Stimulated activated naive CD4-positive, alpha-beta T cell treated with Interleukin-2 at 50 U/mL for 16 hours (primary cell): ENCODE measurements around the gene EHF.

ENCODE experiments used
- DNase-seq: peaks from one replicate; lab custom pipeline; 2025; lab: John Stamatoyannopoulos, UW

EHF gene

DNA sequence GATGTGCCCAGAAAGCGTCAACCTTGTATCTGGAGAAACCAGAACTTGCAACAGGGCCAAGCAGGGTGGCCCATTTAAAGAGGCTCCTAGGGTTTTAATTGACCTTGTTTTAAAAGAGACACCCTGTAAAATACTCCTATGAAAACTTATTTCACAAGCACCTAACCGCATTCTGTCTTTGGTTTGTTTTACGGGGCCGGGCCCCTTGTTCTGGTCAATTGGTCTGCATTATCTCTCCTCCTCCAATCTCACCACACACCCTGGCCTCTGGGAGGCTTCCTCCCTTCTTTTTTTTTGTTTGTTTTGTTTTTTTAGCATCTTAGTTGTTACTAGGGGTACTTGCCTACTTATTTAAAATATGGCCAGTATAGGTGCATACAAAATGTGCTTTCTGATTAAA, 4.7 kb downstream of the EHF start:
- DNase-seq, result no peak

DNA sequence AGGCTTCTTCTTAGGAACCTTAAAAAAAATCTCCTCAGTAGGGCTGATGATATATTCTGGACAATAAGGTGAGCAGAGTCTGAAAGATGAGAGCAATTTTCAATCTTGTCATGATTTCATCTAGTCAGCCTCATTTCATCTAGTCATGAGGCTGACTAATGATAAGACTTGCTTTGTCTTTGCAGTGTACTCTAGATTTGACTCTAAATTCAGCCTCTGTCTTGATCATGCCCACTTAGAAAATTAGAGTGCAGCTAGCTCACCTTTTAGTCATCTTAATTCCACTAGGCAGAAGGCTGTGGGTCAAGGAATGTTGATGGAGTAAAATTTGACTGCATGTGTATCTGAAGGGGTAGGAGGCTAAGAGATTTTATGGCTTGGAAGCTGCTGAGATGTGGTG, 5.5 kb downstream of the EHF start:
- no peak for DNase-seq

DNA sequence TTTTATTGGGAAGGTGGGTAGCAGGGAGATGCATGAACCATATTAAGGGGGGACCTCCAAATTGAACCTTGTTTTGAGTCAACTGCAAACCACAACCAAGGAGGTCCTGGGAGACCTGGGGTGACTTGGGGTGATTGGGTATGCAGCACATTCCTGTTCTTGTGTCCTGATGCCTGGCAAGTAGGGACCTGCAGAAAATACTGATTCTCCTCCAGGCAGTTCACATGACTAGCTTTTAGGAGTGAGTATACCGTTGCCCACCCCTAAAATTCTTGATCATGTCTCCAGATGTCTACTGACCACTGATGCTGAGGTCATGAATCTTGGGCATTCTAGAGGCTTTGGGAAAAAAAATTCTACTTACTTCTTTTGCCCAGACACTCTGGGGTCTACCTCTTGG, 6.3 kb downstream of the EHF start:
- no peak for DNase-seq

DNA sequence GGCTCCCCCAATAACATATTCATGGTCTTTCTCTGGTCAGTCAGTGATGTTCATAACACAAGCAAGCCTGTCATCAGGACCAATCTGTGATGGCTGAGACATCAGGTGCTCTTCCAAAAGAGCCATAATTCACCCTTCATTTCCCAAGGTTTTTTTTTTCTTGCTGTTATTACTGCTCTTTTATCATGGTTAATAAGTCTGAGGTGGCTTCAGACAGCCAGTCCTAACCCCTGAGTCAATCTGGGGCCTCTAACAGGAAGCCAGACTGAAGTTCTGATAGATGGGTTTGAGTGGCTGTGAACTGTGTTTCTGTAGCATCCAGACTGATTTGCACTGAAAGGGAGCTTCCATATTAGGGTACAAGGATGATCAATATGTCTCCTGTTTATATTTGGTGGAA, 8.8 kb downstream of the EHF start:
- DNase-seq, result no peak

DNA sequence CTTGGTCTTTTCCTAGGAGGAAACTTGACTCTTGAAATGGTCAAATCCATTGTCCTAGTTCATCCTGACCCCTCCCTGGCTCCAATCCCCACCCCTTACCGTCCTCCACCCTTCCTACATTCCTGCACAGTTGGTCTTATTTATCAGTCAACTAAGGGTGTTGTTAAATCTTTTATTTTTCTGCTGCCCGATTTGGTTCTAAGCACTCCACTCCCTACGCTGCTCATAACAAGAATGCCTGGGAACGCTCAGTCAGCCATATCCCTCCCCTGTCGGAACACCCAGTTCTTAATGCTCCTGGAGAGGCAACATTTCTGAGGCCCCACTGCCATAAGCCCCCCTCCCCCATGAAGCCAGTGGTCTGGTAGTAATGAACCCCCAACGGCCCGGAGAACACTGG, 9.7 kb downstream of the EHF start:
- no peak for DNase-seq

DNA sequence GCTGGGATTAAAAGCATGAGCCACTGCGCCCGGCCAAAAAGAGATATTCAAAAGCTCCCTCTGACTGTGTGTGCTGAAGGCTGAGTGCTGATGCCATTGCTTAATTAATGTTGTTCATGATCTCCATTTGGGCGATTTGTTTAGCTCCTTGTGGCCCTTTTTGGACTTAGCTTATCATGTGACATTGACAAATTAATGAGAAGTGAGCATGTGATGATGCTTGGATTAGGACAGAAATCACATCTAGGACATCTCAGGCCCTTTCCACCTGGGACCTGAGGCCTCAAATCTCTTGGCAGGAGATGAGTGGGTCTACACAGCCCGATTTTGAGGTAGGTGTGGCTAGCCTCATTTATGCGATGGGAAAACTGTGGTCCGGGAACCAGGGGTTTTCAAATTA, 10.4 kb downstream of the EHF start:
- no peak for DNase-seq

DNA sequence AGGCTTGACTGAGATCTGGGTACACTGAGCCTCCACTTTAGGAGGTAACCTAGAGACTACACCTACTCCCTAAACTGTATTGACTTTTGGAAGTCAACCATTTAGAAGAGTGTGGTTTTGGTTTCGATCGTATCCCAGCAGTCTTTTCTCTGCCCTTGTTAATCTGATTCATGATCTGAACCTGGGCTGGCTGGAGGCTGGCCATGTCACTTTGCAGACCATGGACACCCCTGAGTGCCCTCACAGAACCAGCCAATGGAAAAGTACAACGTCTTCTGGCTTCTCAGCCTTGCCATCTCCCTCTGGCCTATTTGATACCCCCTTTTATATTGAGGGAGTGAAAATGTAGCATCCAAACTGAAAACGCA, 10.8 kb downstream of the EHF start:
- no peak for DNase-seq

DNA sequence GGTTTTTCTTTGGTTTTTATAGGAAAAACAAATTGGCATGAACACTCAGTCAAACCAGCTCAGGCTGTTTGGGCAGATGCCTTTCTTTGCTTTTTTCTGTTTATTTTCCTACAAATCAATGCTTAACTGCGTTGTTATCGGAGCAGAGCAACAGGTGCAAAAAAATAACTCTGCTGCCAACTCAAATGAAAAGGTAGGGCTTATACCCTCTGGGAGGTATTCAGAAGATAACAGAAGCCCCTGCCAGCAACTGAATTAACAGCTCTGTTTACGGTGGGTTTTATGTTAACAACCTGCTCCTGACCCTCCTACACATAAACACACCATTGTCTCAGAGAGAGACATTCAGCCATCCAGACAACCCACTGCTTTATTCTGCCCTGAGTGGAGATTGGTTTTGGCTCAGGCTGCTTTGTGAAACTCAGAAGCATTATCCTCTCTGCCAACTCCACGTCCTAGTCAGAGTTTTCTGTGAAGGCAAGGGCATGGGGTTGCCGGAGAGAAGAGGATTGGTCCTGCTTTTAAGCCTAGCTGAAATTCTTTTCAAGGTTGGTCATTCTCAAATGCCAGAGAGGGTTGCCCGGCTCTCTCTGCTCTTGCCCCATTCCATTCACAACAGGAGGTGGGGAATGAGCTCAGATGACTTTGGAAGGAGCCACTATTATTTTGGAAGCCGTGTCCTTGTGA, 11.4 kb downstream of the EHF start:
- no peak for DNase-seq

DNA sequence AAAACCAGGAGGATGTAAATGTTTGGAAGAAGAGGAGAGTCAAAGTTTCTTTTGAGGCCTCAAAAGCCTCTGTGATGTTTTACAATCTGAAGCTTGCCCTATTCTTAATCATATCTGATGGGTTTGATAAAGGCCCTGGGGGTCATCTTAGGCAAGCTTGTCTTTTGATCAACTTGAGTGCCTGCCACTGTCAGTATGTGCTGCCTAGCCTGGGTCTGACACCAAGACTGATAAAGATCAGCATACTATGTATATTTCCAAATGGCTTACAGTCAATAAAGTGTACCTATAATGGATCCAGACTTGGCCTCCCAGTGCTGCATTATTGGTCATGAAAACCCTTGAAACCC, 12.7 kb downstream of the EHF start:
- DNase-seq, result no peak

DNA sequence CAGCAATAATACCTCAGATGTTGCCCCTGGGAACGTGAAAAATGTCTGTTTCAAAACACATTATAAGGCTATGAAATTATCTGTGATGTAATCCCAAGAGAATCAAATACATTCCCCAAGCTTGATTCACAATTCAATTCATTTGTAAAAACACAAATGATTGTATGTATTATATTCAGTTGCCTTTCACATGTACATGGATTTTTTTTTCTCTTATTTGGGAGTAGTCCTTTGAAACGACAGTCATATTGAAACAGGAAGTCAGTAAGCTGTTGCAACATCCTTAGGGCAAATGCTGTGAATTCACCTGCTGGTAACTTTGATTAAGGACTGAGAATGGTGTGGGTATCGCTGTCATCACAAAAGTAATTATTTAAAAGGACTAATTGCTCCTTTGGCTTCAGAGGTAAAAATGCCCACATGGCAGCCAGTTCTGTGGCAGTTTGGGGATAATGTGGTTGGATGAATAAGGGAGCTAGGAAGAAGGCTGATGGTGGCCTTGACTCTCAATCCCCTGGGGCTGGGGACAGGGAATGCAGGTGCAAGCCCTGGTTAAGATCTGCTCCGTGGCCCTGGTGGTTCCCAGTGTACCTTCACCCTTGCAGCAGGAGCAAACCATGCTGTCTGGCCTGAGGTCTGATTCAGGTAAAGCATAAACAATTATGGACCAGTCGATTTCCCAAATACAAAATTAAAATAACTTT, 13.2 kb downstream of the EHF start:
- DNase-seq, result no peak

DNA sequence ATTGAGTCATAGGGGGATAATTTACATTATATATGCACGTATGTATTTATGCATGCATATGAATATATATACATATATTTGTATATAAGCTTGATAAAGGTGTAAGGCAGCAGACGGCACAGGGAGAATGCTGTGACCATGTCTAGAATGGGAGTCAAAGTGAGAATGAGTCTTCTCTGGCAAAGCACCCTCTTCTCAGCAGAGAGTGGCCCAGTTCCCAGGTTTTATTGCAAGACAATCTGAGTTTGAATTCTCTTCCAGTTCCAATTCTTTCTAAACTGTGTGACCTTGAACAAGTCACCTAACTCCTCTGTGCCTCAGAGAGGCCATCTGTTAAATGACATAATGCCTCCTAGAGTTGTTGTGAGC, 13.8 kb downstream of the EHF start:
- DNase-seq, result no peak

DNA sequence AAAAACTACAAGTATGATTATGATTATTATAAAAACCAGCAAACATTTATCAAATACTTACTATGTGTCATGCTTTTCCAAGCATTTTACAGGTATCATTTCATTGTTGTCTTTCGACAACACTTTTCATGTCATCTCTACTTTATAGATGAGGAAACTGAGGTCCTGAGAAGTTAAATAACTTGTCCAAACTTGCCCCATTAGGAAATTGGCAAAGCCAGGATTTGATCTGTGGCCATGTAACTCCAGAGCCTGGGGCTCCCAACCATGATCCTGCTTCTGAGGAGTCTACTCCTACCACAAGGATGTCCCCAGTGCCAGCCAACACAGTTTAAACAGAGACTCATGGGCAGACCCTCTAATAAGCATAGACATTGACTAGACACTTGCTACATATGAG, 15.2 kb downstream of the EHF start:
- DNase-seq, result no peak

DNA sequence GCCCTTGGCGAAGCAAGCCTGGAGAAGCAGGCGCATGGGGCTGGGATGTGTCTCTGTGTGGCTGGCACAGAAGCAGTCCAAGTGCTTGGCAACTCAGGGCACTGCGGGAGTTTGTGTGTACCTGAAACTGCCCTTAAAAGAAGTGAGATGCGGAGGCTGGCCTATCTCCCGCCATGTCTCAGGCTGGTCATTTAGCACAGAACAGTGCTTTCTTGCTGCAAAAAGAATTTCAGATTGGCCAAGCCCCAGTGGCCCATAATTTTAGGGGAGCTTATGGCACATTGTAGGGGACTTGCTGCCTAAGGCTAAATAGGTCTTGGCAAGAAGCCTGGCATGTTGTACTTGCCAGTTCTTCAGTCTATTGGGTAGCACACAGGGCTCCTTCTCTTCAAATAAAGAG, 16.4 kb downstream of the EHF start:
- DNase-seq, result no peak

DNA sequence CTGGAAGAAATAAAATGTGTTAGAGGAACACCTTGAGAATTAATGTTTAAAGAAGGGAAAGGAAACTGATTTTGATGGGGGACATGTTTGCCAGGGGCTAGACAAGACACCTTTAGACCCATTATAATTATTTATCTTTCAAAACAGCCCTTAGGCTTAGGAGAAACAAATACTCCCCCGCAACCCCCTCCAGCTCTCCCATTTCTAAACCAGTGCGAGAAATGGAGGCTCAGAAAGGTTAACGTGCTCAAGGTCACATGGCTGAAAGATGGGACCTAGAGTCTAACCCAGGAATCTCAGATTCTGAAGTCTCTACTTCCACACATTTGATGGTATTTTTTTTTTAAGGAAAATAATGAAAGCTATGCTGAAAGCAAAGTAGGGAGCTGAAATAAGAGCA, 18.0 kb downstream of the EHF start:
- DNase-seq, result no peak

DNA sequence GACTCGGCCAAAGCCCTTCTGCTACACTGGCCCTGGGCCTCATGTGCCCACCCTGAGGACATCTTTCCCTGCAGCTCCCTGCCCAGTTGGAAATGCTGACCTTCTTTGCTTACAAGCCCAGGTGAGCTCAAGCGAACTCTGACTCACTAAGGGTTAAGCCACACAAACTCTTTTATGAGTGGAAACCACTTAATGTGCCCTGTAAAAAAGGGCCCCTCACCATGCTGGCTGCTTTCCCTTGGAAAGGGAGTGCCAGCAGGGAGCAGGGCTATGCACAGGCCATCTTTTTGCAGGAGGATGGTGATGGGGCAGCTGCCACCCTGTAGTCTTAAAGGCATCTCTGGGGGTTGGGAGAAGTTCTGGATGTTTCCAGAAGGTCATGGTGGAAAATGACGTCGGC, 18.7 kb downstream of the EHF start:
- no peak for DNase-seq

DNA sequence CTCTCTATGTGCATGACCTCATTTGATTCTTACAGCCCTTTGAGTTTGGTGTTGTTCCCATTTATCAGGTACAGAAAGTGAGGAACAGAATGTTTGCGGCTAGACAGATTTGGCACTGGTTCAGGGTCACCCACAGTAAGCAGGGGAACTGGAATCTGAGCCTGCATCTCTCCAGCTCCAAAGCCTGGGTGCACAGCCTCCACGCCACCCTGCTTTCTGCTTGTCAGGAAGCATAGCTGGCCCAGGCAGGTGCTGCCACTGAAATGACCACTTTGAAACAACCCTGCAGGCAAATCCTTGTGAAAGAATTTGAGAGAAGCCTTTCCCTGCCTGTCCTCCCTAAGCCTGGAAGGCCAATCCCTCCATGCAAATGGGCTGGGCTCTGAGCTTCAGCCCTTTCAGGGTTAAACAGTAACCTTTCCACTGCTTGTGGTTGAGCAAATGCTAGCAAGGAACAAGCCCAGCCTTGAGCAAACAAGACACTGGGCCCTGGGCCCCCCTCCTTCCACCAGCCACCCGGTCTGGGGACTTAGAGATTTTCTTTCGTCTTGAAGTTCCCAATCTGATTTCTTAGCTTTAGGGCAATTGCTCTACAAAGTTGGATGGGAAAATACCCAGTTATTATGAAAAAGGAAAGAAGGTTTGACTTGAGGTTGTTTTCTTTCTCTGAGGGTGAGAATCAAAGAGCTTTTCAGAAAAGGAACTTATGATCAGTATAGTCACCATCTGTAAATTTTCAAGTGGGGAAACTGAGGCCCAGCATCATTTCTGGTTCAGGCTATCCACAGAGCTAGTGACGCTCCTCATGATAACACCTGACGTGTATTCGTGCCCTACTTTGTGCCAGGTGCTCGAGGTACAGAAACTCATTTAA, 19.4 kb downstream of the EHF start:
- DNase-seq, result no peak

DNA sequence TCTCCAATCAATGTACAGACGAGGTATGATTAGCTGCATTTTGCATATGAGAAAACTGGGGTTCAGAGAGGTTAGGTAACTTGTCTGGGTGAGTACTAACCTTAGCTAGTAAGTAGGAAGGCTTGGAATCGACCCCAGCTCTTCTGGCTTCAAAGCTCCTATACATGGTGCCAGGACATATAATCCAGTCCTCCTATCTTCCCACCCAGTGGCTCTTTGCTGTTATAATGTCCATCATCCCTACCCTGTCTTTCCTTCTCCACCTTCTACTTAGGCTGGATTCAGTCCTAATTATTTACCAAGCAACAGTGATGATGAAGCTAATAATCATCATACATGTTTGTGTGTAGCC, 20.0 kb downstream of the EHF start:
- DNase-seq, result no peak

DNA sequence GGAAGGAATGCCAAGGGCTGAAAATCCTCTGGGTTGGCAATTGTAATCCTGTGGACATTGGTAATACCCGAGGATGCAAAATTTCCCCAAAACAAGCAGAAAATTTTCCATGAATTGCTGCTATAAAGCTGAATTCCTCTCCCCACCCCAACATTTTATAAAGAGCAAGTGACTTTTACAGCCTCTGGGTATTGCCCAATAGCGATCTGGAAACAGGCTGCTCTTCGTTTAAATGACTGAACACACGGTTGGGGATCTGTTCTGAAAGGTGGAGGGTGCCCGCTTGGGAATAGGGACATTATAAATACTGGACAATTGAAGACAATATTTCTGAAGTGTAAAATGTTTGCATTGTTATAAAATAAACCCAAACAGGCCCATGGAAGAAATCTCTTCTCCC, 20.6 kb downstream of the EHF start:
- DNase-seq, result no peak

DNA sequence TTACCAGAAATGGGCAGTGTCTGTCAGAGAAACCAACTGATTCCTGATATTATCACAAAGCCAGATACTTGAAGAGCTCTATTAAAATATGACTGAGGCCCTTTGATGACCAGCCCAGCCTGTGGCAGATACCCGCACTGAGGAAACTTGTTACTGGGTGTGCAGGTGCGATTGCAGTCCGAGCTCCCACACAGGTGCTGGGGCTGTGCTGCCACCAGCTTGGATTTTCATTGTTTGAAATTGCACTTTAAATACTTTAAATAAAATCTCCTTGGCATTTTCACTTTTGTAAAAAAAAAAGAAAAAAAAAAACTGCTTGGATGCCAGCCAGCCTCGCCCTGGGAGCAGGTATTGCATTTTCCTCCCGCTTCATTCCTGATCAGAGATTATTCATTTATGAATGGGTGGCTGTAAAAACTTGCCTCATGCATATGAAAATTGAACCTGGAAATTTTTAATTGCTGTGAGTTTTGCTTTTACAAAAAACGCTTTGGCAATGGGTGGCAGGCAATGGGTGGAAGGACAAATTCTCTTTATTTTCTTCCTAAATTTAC, 21.2 kb downstream of the EHF start:
- no peak for DNase-seq

DNA sequence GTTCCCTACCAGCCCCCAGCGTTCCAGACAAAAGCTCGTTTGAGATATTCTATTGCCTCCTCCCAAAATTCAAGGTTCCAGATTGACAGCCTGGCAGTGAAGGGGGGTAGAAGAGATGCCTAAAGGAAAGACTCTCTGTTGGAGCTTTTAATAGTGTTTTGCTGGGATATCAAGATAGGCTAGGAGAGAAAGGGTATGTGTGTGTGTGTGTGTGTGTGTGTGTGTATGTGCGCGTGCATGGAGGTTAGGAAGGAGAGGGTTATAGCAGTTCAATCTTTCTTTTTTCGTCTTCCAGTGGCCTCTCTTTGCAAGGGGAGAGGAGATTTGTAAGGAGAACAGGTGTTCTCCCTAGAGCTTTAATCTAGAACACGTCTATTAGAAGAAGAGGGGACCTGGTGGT, 22.0 kb downstream of the EHF start:
- DNase-seq, result no peak

DNA sequence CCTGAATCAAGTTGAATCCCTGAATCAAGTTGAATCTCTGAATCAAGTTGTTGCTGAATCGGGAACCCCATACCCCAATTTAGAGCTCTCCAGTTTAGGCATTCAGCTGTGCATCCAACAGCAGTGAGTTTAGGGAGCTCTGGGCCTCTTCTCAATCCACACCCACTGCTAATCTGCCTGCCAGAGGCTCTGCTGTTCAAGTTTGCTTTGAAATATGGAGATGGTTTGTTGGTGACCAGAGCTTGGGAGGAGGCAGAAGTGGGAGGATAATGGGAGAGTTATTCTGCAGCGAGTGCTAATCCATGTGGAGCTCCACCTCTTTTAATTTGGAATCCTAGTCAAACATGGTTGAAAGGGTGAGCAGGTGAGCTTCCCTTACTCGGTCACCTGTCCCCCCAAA, 22.4 kb downstream of the EHF start:
- DNase-seq, result no peak

DNA sequence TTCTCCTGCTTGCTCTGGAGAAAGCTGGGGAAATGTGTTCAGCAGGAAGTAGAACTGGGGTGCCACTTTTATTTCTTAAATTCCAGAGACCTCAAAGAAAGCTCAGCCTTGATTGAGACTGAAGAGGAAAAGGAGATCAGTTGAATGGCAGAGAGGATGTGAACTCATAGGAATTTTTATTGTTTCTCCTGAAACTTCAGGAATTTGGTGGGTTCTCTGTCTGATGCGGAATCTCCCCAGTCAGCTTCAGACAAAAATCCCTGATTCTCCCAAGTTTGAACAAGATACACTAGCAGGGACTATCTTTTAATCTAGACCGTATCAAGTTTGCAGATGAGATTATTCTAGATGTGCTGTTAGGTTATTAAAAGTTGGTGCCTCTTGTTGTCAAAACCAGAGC, 23.0 kb downstream of the EHF start:
- no peak for DNase-seq

DNA sequence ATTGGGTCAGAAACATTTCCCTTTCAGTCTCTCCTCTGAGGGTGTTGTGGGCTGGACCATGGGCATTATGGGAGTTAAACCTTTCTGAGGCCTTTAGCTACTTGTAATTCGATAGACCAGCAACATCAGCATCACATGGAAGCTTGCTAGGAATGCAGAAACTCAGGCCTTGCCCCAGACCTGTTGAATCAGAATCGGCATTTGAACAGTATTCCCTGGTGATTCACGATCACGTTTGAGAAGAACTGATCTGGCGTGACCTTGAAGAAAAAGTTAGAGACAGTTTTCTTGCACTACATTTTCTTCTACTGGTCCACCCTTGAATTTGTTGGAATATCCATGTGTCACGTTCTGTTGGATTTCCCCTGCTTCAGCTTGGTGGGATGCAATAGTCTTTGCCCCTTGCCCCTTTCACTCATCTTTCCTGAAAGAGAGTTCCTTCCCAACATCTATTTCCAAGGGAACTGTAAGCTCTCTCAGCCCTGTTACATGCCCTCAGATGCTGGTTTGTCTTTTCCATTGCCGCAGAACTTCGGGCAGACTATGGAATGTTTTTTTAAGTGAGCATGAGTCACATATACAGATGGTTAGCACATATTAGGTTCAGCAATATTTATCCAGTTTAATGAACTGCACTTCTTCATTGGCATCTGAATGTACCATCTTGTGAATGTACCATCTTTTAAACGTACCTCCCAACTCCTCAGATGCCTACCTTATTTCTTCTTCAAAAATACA, 23.9 kb downstream of the EHF start:
- no peak for DNase-seq
